Measurements from ENCODE around the gene METTL24.

GRCh38 chr6:110295451-110296165 is 62.5 kb downstream of the METTL24 start:
- no peak for TF ChIP-seq CTCF (IDR thresholded peaks at IDR 0.05; ENCODE audit: low read length)
- TF ChIP-seq EZH2 (IDR thresholded peaks at IDR 0.05; ENCODE audit: borderline replicate concordance, low read length) = no peak
